HTR-8/SVneo (cell line): ENCODE measurements around the gene NT5C3A.
"Not testable (repeated sequence)": the region's sequence is repeated elsewhere in the genome, so short reads cannot be mapped to it uniquely, and the experiment has no call there.

Source experiments
- DNase-seq: peaks from one replicate; pipeline ENCODE4 v3.0.0; 2011; ENCODE audit warnings: low spot score, mixed read lengths; ENCODE audit not compliant: insufficient read length
- FAIRE-seq: peaks from 2 replicates; lab custom pipeline; 2011; peaks lifted over from hg19 to GRCh38; lab: Jason Lieb, UNC

The NT5C3A gene

DNA sequence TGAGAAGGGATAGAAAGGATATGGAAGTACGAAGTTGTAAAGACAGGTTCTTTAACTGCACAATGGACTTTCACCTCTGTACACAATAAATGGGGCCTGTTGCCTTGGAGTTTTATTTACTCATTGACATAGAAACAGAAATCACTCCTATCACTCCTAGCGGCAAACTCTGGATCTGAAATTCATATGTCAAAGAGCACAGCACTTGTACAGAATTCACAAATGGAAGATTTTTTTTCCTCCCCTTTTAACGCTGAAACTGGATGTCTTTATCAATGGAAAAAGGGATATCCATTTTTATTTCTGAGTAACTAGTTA, 18.2 kb downstream of the NT5C3A start:
- no peak for DNase-seq

DNA sequence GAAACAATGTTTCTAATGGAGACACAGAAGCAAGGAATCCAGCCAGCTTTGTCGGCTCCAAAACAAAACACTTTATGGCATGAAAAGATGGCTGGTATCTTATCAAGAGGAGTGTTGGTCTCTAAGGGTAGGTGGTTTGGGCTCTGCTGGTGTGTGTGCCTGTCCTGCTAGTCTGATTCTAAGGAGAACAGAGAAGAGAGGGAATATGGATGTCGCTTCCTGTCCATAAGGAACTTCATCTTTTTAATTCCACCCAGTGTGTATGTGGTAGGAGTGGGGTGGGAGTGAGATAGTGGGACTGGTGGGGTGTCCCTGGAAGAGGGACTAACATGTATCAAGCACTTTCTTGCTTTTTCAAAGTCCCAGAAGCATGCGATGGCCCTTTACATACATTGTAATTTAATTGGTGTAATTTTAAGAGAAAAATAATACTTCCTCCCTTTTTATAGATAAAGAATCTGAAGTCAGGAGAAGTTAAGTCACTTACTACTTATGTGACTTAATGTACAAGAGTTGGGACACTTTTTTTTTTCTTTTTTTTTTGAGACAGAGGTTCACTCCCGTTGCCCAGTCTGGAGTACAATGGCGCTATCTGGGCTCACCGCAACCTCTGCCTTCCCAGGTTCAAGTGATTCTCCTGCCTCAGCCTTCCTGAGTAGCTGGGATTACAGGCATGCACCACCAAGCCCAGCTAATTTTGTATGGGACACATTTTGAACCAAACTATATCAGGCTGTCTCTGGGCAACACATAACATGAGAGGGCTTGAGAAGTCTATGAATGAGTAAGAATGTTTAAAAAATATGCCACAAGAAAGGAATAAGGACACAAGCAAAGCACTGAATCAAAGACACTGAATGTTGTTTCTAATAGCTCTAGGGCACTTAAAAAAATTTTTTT, 18.8 kb downstream of the NT5C3A start:
- no peak for DNase-seq
- FAIRE-seq = no peak

More for the DNA sequence above, 18.2 kb downstream of the NT5C3A start:
- no peak for FAIRE-seq

DNA sequence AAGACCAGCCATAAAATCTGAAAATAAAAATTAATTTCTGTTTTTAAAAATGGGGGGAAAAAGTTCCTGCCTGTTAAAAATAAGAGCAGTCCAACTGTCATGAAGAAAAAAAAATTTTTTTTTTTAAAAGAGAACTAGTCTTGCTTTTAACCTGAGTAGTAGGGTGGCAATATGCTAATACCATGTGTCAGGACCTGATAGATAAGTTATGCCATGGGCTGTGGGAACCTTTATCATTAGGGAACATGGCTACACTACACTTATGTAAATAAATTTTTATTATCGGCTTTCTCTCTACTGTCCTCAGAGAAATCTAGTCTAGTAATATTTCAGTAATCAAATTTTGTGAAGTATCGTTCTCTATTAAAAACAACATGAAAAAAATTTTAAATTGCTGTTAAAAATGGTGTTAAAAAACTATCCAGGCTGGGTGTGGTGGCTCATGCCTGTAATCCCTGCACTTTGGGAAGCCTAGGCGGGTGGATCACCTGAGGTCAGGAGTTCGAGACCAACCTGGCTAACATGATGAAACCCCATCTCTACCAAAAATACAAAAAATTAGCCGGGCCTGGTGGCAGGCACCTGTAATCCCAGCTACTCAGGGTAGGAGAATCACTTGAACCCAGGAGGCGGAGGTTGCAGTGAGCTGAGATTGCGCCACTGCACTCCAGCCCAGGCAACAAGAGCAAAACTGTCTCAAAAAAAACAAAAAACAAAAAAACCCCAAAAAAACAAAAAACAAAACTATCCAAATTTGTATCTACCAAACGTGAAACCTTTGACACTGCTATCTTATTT, 20.7 kb downstream of the NT5C3A start:
- FAIRE-seq (no peak), DNase-seq (no peak)

DNA sequence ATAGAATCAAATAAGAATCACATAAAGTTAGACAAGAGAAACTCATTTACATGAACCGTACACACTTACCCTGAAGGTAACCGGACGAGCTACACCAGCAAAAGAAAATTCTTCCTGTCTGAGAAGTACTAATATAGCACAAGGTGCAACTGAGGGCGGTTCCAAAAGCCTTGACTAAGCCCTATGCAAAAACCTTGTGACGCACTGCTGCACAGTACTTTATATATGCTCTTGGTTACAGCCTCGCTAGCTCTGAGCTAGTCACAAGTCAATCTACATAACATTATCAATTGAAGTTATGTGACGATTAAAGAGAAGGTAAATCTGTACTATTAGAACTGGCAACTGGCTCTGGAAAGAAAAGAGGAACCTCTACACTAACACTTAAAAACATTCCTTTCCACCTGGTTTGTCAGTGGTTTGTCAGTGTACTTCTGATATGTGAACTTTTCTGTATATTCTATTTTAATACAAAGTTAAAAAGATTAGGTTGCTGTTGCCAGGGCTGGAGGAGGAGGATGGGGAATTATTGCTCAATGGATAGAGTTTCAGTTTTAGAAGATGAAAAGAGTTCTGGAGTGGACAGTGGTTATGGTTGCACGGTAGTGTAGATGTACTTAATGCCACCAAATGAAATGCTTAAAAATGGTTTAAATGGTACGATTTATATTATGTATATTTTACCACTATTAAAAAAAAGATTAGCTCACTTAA, 21.6 kb downstream of the NT5C3A start:
- no peak for FAIRE-seq

DNA sequence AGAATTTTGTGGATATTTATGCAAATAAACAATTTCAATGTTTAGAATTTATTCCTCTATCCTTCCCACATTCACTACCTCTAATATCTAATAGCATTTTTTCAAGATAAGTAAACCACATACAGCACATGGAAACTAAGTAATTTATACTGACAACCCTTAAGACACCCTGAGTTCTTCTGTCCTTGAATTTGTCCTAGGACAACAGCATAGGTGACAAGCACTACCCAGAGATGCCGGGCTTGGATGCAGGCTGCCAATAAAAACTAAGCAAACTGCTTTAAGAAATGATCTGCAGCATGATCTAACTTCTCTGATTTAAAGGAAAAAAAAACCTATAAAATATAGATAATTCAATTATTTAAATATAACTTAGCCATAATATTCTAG, 22.7 kb downstream of the NT5C3A start:
- DNase-seq (no peak), FAIRE-seq (no peak)

More for the DNA sequence above, 21.6 kb downstream of the NT5C3A start:
- DNase-seq = no peak

DNA sequence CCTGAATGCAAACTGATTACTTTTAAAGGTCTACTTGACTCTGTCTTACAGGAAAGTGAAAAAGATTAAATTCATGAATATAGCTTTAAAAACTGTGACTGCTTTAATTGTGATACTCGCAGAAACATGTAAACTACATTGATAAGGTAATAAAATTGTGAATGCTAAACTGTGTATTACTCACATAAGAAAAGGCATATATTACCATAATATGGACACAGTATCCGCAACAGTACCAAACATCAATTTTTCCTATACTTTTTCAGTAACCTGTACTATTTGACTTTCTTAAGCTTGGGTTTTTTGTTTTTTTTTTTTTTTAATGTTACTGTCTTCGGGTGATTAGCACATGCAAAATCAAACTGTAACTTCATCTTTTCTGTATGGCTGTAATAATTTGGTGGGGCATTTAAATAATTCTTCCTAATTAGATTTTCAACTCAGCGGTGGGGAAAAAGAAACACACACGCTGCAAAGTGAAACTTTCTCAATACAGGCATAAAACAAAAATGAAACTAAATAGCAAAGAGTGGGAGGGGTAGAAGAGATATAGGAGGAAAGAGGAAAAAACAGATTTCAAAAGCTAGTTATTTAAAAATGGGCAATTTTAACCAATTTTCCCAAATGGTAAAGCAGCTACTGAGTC, 23.2 kb downstream of the NT5C3A start:
- FAIRE-seq (no peak), DNase-seq (no peak)

DNA sequence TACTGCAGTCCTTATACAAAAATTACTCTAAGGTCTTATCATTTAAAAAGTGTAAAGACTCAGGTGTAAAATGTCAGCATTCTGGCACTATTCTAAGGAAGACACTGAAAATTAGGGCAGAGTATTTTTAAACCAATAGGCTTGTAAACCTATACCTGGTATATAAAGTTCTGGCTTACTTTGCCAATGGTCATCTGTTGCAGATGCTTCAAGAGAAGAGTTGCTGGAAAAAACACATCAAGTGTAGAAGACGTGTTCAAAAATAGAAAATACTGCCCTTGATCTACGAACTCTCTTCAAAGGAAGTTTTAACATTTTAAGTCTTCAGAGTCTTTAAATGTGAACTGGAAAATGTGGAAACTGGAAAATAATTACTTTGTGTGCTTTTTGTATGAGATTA, 23.9 kb downstream of the NT5C3A start:
- DNase-seq (no peak), FAIRE-seq (no peak)

DNA sequence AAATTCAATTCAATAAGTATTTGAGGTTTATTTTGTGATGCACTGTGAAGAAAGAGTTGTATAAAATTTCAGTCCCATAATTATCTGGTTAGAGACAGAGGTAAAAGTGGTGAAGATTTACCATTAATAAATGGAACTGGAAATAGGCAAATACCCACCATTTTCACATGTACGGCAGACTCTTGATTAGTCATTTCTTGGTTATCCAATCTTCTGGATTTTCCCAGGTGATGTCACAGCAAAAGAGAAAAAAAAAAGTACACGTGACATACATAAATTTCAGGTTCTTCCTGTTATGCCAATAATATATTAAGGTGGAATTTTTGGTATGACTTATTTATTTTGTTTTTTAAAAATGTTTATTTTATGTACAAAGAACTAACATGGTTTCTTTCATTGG, 26.8 kb downstream of the NT5C3A start:
- FAIRE-seq = no peak
- no peak for DNase-seq

DNA sequence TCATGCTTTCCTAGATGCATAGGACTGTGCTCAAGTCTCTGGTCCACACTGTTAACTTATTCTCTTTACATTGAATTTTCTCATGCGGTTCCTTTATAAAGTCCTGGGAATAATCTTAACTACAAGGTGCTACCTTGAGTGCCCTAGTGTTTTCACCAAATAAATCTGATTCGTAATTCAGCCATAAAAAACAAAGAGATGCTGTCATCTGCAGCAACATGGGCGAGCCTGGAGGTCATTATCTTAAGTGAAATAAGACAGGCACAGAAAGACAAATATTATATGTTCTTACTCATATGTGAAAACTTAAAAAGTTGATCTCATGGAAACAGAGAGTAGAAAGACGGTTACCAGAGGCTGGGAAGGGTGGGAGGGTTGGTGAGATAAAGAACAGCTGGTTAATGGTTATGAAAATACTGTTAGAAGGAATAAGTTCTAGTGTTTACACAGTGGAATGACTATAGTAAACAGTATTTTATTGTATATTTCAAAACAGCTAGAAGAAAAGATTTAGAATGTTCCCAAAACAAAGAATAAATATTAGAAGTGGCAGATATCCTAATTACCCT, 38.3 kb downstream of the NT5C3A start:
- FAIRE-seq (no peak), DNase-seq (no peak)

DNA sequence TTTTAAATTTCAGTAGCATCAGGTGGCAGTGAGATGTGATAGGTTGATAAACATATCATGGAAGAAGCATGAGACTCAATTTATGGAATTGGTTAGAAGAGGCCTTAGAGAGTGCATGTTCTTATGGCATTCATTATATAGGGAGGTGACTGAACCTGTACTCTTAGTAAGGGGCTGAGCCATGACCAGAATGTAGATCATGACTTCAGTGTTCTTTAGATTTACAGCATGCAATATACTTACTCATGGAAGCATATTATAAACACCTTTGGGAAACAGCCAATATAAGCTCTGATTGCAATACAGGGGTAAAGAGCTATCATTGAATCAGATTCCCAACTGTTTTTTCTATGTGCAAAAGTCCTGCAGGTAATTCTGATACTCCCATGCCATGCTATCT, 50.2 kb downstream of the NT5C3A start:
- FAIRE-seq (no peak), DNase-seq (no peak)

DNA sequence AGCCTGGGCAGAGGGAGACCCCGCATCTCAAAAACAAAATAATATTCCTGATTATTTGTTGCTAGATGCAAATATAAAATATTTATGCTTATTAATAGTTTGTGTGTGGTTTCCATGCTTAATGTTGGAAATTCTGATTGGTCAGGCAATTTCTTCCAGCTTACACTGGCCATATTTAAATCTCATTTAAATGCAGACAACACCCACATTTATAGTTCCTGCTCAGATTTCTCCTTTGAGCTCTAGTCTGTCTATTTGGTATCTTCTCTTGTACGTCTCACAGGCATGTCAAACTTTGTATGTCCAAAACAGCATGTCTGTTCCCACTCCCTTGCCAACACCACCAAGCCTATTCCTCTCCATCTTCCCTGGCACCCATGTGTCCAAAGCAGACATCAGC, 52.8 kb downstream of the NT5C3A start:
- DNase-seq (no peak), FAIRE-seq (no peak)

DNA sequence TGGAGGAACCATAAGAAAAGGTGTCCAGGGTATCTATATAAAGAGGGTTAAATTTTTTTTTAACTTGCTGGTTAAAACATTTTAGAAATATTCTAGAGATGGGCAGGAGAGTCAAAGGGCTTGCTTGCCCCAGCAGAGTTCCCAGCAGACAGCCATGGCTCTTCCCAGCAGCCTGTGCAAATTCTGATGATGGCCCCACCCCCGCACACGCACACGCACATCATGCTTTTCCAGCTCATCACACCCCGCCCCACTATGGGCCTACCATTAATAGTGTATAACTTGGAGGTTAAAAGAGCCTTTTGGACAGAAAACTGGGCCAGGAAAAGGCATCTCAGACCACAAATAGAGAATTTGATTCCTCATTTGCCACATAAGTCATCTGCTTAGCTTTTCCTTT, 56.9 kb downstream of the NT5C3A start:
- not testable (repeated sequence) for FAIRE-seq, DNase-seq

DNA sequence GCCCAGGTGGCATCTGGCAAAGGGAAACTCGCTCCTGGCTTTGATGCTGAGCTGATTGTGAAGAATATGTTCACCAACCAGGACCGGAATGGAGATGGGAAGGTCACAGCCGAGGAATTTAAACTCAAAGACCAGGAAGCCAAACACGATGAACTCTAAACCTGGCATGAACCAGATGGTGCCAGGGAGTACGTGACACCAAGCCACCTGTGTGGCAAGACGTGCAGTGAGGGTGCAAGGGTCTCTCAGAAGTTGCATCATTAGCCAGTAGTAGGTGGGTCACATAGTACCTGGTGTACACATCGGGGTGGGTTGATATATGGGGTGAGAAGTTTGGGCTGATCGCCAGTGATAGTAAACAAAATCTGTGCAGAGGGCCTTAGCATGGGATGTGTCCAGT, 57.4 kb downstream of the NT5C3A start:
- FAIRE-seq, DNase-seq: not testable (repeated sequence)

DNA sequence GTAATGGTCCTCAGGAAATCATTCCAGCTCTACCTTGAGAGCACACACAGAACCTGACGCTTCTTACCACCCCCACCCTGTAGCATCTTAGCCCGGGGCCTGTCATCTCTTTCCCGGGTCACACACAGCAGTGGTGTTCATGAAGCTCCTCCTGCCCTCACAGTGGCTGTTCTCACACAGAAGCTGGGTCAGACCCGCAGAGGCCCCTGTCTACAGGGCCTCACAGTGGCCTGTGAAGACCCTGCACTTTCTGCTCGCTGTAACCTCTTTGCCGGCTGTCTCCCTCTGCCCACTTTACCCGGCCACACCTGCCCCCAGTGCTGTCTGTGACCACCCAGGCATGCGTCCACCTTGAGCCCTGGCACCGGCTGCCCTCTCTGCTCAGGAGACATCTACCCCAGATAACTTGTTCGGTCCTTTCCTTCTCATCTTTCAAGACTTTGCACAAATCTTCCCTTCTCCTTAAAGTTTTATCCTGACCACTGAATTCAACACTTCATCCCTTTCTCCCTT, 58.4 kb downstream of the NT5C3A start:
- DNase-seq, FAIRE-seq: not testable (repeated sequence)

DNA sequence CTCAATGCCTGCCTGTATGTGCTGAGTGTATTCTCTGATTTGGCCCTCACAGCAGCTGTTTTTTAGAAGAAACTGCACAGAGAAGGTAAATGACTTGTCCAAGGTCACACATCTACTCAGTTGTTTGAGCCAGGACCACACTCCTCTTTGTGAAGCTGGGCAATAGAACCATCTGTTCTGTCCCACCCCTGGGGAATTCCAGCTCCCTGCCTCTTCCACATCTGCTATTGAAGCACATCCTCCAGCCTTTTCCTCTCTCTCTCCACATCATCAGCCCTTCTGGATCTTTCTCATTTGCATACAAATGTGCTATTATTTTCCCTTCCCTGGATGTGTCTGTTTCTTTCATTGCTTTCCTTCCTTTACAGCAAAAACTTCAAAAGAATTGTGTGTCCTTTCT, 59.5 kb downstream of the NT5C3A start:
- DNase-seq, FAIRE-seq: not testable (repeated sequence)

DNA sequence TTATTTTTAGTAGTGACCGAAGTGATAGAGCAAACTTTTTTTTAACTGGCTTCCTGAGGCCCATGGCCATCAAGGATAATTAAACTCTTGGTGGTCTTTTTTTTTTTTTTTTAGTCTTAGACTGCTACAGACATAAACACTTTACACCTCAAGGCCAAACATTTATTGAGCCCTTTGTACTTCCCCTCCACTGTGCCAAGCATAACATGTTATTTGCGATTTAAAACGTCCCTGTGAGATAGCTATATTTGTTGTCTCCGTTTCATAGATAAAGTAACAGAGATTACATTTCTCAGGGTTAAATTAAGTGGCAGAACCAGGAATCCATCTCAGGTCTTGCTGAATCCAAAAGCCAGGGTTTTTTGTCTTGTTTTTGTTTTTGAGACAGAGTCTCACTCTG, 63.2 kb downstream of the NT5C3A start:
- not testable (repeated sequence) for DNase-seq, FAIRE-seq

DNA sequence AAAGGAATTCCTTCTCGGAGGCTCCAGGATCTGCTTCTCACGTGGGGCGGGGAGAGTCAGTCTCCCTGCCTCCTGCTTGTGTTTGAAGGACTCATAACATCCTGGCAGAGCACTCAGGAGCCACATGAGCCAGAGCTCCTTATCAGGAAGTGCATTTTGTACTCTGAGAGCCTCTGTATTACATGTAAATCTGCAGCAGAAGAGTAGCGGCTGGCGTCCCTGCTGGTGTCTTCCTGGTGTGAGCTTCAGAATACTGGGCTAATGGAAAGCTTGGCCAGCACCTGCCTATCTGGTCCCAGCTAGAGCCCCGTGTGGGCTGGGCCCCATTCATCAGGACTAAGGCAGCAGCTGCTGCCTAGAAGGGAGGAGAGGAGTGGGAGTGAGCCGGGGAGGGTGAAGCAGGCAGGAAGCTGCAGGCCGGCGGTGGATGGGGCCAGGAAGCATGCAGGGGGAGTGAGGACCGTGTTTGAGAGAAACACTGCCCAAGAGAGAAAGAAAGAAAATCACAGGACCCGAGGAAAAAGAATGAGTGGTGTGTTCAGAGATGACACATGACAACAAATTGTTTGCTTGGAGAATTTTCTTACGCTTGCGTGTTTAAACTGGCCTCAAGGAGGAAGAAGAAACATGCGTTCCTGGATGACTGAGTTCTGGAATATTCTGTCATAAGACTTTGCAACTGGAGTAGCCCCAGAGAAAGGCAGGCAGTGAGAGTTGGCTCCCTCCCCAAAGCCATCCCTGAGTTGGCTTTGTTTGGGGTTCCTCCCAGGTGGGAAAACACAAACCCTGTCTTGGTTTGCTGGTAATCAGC, 64.0 kb downstream of the NT5C3A start:
- not testable (repeated sequence) for FAIRE-seq, DNase-seq

DNA sequence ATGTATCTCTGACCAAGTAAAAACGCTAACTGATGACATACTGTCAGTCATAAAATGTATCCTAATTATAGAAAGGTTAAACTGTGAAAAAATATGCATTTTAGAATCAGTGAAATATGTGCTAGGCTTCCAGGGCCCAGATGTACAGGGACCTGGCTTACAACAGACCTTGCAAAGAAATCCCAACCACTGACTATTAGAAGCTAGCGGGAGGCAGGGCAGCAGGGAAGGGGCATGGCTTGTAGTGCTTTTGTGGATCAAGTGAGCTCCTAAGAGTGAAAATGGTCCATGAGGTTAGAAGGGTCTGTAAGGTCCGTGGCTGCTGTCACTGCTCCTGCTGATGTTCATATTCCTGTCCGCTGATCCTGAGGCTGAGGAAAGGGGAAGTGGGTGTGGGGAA, 64.6 kb downstream of the NT5C3A start:
- peak; percentile 31 for FAIRE-seq
- DNase-seq = not testable (repeated sequence)

DNA sequence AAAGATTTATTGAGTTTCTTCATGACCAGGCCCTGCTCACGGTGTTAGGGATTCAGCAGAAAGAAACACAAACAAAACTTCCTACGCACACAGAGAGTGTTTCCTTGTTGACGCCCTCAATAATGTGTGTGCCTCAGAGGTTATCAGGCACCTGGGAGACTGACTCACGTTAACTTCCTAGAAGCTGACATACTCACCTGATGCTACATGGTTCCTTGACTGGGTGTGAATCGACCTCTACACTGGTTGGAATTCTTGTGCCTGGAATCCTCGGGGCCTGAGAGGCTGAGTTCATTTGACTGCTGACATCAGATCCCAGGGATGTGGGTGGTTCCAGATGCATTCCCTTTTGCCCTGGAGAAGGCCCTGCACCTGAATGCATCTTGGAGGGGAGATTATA, 69.8 kb downstream of the NT5C3A start:
- not testable (repeated sequence) for DNase-seq, FAIRE-seq
